Activated CD4-positive, alpha-beta T cell treated with anti-CD3 and anti-CD28 coated beads, Interleukin-2, amount 50 U/mL, for 16 hours (primary cell): ENCODE data around the gene FLRT1.

Experiments used
- DNase-seq: peaks from one replicate; pipeline ENCODE4 v3.0.0-alpha.2; 2020

The FLRT1 gene

GRCh38 chr11:64007629-64008282 lies 28.0 kb upstream of the FLRT1 start:
- DNase-seq, result no peak

GRCh38 chr11:64008283-64008913 lies 27.3 kb upstream of the FLRT1 start:
- DNase-seq, result no peak

GRCh38 chr11:64008914-64009633 lies 26.7 kb upstream of the FLRT1 start:
- DNase-seq, result no peak

- DNase-seq, result no peak
Measured at GRCh38 chr11:64009710-64010109, 26.0 kb upstream of the FLRT1 start.

GRCh38 chr11:64010783-64011182 lies 24.9 kb upstream of the FLRT1 start:
- no peak for DNase-seq

GRCh38 chr11:64011371-64011770 lies 24.4 kb upstream of the FLRT1 start:
- no peak for DNase-seq

- no peak for DNase-seq
Measured at GRCh38 chr11:64013141-64013896, 22.4 kb upstream of the FLRT1 start.

- DNase-seq, result no peak
Measured at GRCh38 chr11:64014356-64014755, 21.4 kb upstream of the FLRT1 start.

GRCh38 chr11:64015510-64015909 lies 20.2 kb upstream of the FLRT1 start:
- DNase-seq, result no peak

- no peak for DNase-seq
Measured at GRCh38 chr11:64015935-64016845, 19.5 kb upstream of the FLRT1 start.

GRCh38 chr11:64017945-64018224 lies 17.8 kb upstream of the FLRT1 start:
- DNase-seq, result no peak

- DNase-seq, result no peak
Measured at GRCh38 chr11:64018310-64018709, 17.4 kb upstream of the FLRT1 start.

- no peak for DNase-seq
Measured at GRCh38 chr11:64019106-64020037, 16.4 kb upstream of the FLRT1 start.

GRCh38 chr11:64020976-64021756 lies 14.6 kb upstream of the FLRT1 start:
- no peak for DNase-seq

- no peak for DNase-seq
Measured at GRCh38 chr11:64021757-64022093, 14.0 kb upstream of the FLRT1 start.

GRCh38 chr11:64022125-64022784 lies 13.5 kb upstream of the FLRT1 start:
- DNase-seq, result no peak

GRCh38 chr11:64023712-64024710 lies 11.7 kb upstream of the FLRT1 start:
- no peak for DNase-seq

GRCh38 chr11:64025205-64025604 lies 10.5 kb upstream of the FLRT1 start:
- DNase-seq, result no peak
